GM23338 (cell line): ENCODE data around the gene MERTK. TPM values are rescaled to one million over a fixed set of nuclear protein-coding genes. Genes with fewer than 3 reads are reported as not detected.

Experiments
- ATAC-seq: fragments of 200-7000 bp; cut with Tn5 transposase; 3 replicates; pipeline ENCODE4 v1.9.1; 2020
- DNase-seq: peaks from one replicate; pipeline ENCODE4 v3.0.0-alpha.2; 2015; ENCODE audit warnings: low spot score
- H2AFZ ChIP-seq: fragments of 200-600 bp; sonication (generic); 2 replicates; pipeline ENCODE4 v1.8.0; 2016; ENCODE audit warnings: antibody characterized with exemption, mild to moderate bottlenecking, moderate library complexity
- H3F3A ChIP-seq: fragments of 200-600 bp; sonication (generic); replicated peaks from 2 replicates; pipeline ENCODE4 v1.8.0; 2017; ENCODE audit warnings: antibody characterized with exemption, mixed run types, low read depth
- H3K27ac ChIP-seq: fragments of 200-600 bp; sonication (generic); 2 replicates; pipeline ENCODE4 v1.6.1; 2016; ENCODE audit warnings: low read depth
- H3K27me3 ChIP-seq: fragments of 200-600 bp; sonication (generic); 2 replicates; pipeline ENCODE4 v1.8.0; 2016; ENCODE audit warnings: mild to moderate bottlenecking, mixed run types, moderate library complexity; ENCODE audit not compliant: insufficient read depth
- H3K36me3 ChIP-seq: fragments of 200-600 bp; sonication (generic); 2 replicates; pipeline ENCODE4 v1.8.0; 2016; ENCODE audit warnings: mild to moderate bottlenecking; ENCODE audit not compliant: insufficient read depth
- H3K4me1 ChIP-seq: fragments of 200-600 bp; sonication (generic); 2 replicates; pipeline ENCODE4 v1.8.0; 2016; ENCODE audit warnings: mild to moderate bottlenecking, moderate library complexity; ENCODE audit not compliant: insufficient read depth
- H3K4me2 ChIP-seq: fragments of 200-600 bp; sonication (generic); 2 replicates; pipeline ENCODE4 v1.7.1; 2017; ENCODE audit warnings: mixed run types
- H3K4me3 ChIP-seq: fragments of 200-600 bp; sonication (generic); 2 replicates; pipeline ENCODE4 v1.6.1; 2016; ENCODE audit warnings: mixed run types
- H3K79me2 ChIP-seq: fragments of 200-600 bp; sonication (generic); replicated peaks from 2 replicates; pipeline ENCODE4 v1.8.0; 2017; ENCODE audit warnings: mild to moderate bottlenecking; ENCODE audit not compliant: insufficient read depth
- H3K9me2 ChIP-seq: fragments of 200-600 bp; sonication (generic); 2 replicates; pipeline ENCODE4 v1.8.0; 2017; ENCODE audit not compliant: insufficient read depth
- H4K20me1 ChIP-seq: fragments of 200-600 bp; sonication (generic); replicated peaks from 2 replicates; pipeline ENCODE4 v1.8.0; 2017; ENCODE audit warnings: mild to moderate bottlenecking; ENCODE audit not compliant: insufficient read depth
- H3K27ac Mint-ChIP-seq: 2 replicates; pipeline ENCODE4 v1.8.0; 2020; ENCODE audit warnings: inconsistent platforms, mild to moderate bottlenecking, moderate library complexity, mixed read lengths
- H3K27me3 Mint-ChIP-seq: 3 replicates; pipeline ENCODE4 v1.8.0; 2022; ENCODE audit warnings: low read depth, mild to moderate bottlenecking, moderate library complexity, mixed read lengths, inconsistent platforms; ENCODE audit not compliant: insufficient read depth, poor library complexity
- H3K36me3 Mint-ChIP-seq: 3 replicates; pipeline ENCODE4 v1.8.0; 2021; ENCODE audit warnings: low read depth, mild to moderate bottlenecking, inconsistent platforms, moderate library complexity, mixed read lengths
- H3K4me1 Mint-ChIP-seq: 3 replicates; pipeline ENCODE4 v1.8.0; 2020; ENCODE audit warnings: mild to moderate bottlenecking, inconsistent platforms, mixed read lengths
- H3K4me3 Mint-ChIP-seq: 3 replicates; pipeline ENCODE4 v1.8.0; 2021; ENCODE audit warnings: moderate library complexity, mild to moderate bottlenecking, inconsistent platforms, mixed read lengths
- H3K9me3 Mint-ChIP-seq: 3 replicates; pipeline ENCODE4 v1.8.0; 2020; ENCODE audit warnings: moderate library complexity, mild to moderate bottlenecking, inconsistent platforms, mixed read lengths
- CREB1 ChIP-seq: fragments of 250-450 bp; sonication (Bioruptor Pico); IDR thresholded peaks from 2 replicates; pipeline ENCODE4 v1.5.0; 2020; ENCODE audit warnings: low read depth, mild to moderate bottlenecking, moderate library complexity
- EZH2 ChIP-seq: fragments of 200-600 bp; sonication (generic); IDR thresholded peaks from one replicate; pipeline ENCODE4 v1.8.0; 2017; ENCODE audit warnings: antibody characterized with exemption, mild to moderate bottlenecking, low read depth; ENCODE audit not compliant: unreplicated experiment
- EZH2phosphoT487 ChIP-seq: fragments of 200-600 bp; sonication (generic); IDR thresholded peaks from one replicate; pipeline ENCODE4 v1.8.1; 2018; ENCODE audit warnings: antibody characterized with exemption; ENCODE audit not compliant: unreplicated experiment
- JUNB ChIP-seq: IDR thresholded peaks from one replicate; pipeline ENCODE4 v1.6.1; 2016; ENCODE audit warnings: antibody characterized with exemption; ENCODE audit not compliant: unreplicated experiment
- NANOG ChIP-seq: IDR thresholded peaks from 2 replicates; pipeline ENCODE4 v1.6.1; 2016; ENCODE audit warnings: antibody characterized with exemption, borderline replicate concordance
- REST ChIP-seq: IDR thresholded peaks from one replicate; pipeline ENCODE4 v1.6.1; 2018; ENCODE audit warnings: antibody characterized with exemption; ENCODE audit not compliant: unreplicated experiment
- STAT1 ChIP-seq: IDR thresholded peaks from one replicate; pipeline ENCODE4 v1.6.1; 2016; ENCODE audit warnings: antibody characterized with exemption; ENCODE audit not compliant: unreplicated experiment
- ZNF114 ChIP-seq: fragments of 250-450 bp; sonication (Bioruptor Pico); IDR thresholded peaks from 2 replicates; pipeline ENCODE4 v1.5.0; 2020; ENCODE audit warnings: mild to moderate bottlenecking, moderate library complexity
- polyA plus RNA-seq: library from polyadenylated mRNA; unstranded; fragments of >200 nt; fragmentation: Nextera tagmentation; extraction: Ambion mirVana; gene quantifications from 2 replicates; pipeline ENCODE4 v1.2.1, GENCODE V29; 2016
- total RNA-seq: library from RNA; depleted of rRNA; stranded (reverse); fragments of >200 nt; shearing (Covaris generic); gene quantifications from 2 replicates; pipeline ENCODE4 v1.2.3, GENCODE V29; 2014
- TF ChIP-seq, protein P1 (sequence below): fragments of 250-450 bp; sonication (Bioruptor Pico); IDR thresholded peaks from 2 replicates; pipeline ENCODE4 v1.5.0; 2020; ENCODE audit warnings: mild to moderate bottlenecking, moderate library complexity
- TF ChIP-seq, protein P2 (sequence below), 2 experiments: fragments of 200-600 bp in 1 of 2; sonication (generic) in 1 of 2; conservative IDR thresholded peaks; 2 replicates each; pipeline versions ENCODE4 v1.5.1 to v1.6.1; 2016 to 2017; ENCODE audit warnings: antibody characterized with exemption in 2 of 2, low read depth in 2 of 2, mild to moderate bottlenecking in 2 of 2, moderate library complexity in 1 of 2
- TF ChIP-seq, protein P3 (sequence below): IDR thresholded peaks from 2 replicates; pipeline ENCODE4 v1.6.1; 2016; ENCODE audit warnings: antibody characterized with exemption

Gene MERTK
- total and polyA plus RNA-seq, 2 experiments from 2014 or later = 3.0 to 9.0 TPM

GRCh38 chr2:112012556-112012955 is 114.1 kb downstream of the MERTK start:
- Mint-ChIP-seq H3K4me1 (no peaks in the 10 kb centered on the region), H3K27ac (no peak overlapping the region), H3K36me3 (peaks cover 5% of the 10 kb centered on the region; the same call in 1 of the 3 replicates), H3K27me3 (peaks cover 2% of the 10 kb centered on the region), H3K9me3 (no peaks in the 10 kb centered on the region), H3K4me3 (no peak overlapping the region)
- no peaks in the 10 kb centered on the region for H3K79me2 ChIP-seq
- H3K4me2 ChIP-seq = no peak overlapping the region
- H3K36me3 ChIP-seq = no peaks in the 10 kb centered on the region
- H3K27ac ChIP-seq = no peak overlapping the region
- H2AFZ ChIP-seq = no peak overlapping the region
- no peaks in the 10 kb centered on the region for H3K4me1 ChIP-seq
- no peaks in the 10 kb centered on the region for H3K27me3 ChIP-seq
- ATAC-seq (no peak), DNase-seq (no peak)
- no peaks in the 10 kb centered on the region for H3F3A ChIP-seq
- H3K4me3 ChIP-seq = no peak overlapping the region
- TF ChIP-seq EZH2 = no peak
- no peak for TF ChIP-seq EZH2phosphoT487
- TF ChIP-seq NANOG = no peak
- TF ChIP-seq JUNB = no peak
- no peak for TF ChIP-seq STAT1
- TF ChIP-seq ZNF114 (CRISPR knock-in tag) = no peak
- TF ChIP-seq, protein P1, sequence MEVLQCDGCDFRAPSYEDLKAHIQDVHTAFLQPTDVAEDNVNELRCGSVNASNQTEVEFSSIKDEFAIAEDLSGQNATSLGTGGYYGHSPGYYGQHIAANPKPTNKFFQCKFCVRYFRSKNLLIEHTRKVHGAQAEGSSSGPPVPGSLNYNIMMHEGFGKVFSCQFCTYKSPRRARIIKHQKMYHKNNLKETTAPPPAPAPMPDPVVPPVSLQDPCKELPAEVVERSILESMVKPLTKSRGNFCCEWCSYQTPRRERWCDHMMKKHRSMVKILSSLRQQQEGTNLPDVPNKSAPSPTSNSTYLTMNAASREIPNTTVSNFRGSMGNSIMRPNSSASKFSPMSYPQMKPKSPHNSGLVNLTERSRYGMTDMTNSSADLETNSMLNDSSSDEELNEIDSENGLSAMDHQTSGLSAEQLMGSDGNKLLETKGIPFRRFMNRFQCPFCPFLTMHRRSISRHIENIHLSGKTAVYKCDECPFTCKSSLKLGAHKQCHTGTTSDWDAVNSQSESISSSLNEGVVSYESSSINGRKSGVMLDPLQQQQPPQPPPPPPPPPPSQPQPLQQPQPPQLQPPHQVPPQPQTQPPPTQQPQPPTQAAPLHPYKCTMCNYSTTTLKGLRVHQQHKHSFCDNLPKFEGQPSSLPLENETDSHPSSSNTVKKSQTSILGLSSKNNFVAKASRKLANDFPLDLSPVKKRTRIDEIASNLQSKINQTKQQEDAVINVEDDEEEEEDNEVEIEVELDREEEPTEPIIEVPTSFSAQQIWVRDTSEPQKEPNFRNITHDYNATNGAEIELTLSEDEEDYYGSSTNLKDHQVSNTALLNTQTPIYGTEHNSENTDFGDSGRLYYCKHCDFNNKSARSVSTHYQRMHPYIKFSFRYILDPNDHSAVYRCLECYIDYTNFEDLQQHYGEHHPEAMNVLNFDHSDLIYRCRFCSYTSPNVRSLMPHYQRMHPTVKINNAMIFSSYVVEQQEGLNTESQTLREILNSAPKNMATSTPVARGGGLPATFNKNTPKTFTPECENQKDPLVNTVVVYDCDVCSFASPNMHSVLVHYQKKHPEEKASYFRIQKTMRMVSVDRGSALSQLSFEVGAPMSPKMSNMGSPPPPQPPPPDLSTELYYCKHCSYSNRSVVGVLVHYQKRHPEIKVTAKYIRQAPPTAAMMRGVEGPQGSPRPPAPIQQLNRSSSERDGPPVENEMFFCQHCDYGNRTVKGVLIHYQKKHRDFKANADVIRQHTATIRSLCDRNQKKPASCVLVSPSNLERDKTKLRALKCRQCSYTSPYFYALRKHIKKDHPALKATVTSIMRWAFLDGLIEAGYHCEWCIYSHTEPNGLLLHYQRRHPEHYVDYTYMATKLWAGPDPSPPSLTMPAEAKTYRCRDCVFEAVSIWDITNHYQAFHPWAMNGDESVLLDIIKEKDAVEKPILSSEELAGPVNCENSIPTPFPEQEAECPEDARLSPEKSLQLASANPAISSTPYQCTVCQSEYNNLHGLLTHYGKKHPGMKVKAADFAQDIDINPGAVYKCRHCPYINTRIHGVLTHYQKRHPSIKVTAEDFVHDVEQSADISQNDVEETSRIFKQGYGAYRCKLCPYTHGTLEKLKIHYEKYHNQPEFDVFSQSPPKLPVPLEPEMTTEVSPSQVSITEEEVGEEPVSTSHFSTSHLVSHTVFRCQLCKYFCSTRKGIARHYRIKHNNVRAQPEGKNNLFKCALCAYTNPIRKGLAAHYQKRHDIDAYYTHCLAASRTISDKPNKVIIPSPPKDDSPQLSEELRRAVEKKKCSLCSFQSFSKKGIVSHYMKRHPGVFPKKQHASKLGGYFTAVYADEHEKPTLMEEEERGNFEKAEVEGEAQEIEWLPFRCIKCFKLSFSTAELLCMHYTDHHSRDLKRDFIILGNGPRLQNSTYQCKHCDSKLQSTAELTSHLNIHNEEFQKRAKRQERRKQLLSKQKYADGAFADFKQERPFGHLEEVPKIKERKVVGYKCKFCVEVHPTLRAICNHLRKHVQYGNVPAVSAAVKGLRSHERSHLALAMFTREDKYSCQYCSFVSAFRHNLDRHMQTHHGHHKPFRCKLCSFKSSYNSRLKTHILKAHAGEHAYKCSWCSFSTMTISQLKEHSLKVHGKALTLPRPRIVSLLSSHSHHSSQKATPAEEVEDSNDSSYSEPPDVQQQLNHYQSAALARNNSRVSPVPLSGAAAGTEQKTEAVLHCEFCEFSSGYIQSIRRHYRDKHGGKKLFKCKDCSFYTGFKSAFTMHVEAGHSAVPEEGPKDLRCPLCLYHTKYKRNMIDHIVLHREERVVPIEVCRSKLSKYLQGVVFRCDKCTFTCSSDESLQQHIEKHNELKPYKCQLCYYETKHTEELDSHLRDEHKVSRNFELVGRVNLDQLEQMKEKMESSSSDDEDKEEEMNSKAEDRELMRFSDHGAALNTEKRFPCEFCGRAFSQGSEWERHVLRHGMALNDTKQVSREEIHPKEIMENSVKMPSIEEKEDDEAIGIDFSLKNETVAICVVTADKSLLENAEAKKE (CRISPR knock-in tag) = no peak
- no peak for TF ChIP-seq REST
- no peak for TF ChIP-seq CREB1 (CRISPR knock-in tag)
- TF ChIP-seq, protein P2, sequence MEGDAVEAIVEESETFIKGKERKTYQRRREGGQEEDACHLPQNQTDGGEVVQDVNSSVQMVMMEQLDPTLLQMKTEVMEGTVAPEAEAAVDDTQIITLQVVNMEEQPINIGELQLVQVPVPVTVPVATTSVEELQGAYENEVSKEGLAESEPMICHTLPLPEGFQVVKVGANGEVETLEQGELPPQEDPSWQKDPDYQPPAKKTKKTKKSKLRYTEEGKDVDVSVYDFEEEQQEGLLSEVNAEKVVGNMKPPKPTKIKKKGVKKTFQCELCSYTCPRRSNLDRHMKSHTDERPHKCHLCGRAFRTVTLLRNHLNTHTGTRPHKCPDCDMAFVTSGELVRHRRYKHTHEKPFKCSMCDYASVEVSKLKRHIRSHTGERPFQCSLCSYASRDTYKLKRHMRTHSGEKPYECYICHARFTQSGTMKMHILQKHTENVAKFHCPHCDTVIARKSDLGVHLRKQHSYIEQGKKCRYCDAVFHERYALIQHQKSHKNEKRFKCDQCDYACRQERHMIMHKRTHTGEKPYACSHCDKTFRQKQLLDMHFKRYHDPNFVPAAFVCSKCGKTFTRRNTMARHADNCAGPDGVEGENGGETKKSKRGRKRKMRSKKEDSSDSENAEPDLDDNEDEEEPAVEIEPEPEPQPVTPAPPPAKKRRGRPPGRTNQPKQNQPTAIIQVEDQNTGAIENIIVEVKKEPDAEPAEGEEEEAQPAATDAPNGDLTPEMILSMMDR (conservative IDR thresholded peaks at IDR 0.05; ENCODE audit: low read depth in 2 of 2) = no peak
- TF ChIP-seq, protein P3, sequence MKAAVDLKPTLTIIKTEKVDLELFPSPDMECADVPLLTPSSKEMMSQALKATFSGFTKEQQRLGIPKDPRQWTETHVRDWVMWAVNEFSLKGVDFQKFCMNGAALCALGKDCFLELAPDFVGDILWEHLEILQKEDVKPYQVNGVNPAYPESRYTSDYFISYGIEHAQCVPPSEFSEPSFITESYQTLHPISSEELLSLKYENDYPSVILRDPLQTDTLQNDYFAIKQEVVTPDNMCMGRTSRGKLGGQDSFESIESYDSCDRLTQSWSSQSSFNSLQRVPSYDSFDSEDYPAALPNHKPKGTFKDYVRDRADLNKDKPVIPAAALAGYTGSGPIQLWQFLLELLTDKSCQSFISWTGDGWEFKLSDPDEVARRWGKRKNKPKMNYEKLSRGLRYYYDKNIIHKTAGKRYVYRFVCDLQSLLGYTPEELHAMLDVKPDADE = no peak
- no peaks in the 10 kb centered on the region; the same call in 1 of the 2 replicates for H4K20me1 ChIP-seq
- H3K9me2 ChIP-seq = no peaks in the 10 kb centered on the region
